H54 (cell line): ENCODE data around the gene ANKRD10.

Experiments used
- DNase-seq: peaks from one replicate; pipeline ENCODE4 v3.0.0; 2011; ENCODE audit warnings: low spot score, mixed read lengths; ENCODE audit not compliant: insufficient read length
- FAIRE-seq: peaks from 3 replicates; lab custom pipeline; 2011; peaks lifted over from hg19 to GRCh38; lab: Jason Lieb, UNC
- POLR2A ChIP-seq: IDR thresholded peaks from 2 replicates; pipeline ENCODE4 v1.6.1; 2011; ENCODE audit warnings: low read depth, mild to moderate bottlenecking, low read length

Gene ANKRD10

GRCh38 chr13:110893571-110893970 lies 21.3 kb downstream of the ANKRD10 start:
- DNase-seq (no peak), FAIRE-seq (peak; percentile 95)
- TF ChIP-seq POLR2A = no peak

GRCh38 chr13:110890279-110891165 lies 24.3 kb downstream of the ANKRD10 start:
- FAIRE-seq (peak; percentile 91), DNase-seq (no peak)
- no peak for TF ChIP-seq POLR2A

GRCh38 chr13:110888390-110888789 lies 26.5 kb downstream of the ANKRD10 start:
- no peak for TF ChIP-seq POLR2A
- DNase-seq = no peak
- no peak for FAIRE-seq

- DNase-seq (no peak), FAIRE-seq (peak; percentile 15)
- TF ChIP-seq POLR2A = no peak
These were observed 27.1 kb downstream of the ANKRD10 start for GRCh38 chr13:110887597-110888333.

- no peak for DNase-seq
- peak; percentile 94 for FAIRE-seq
- no peak for TF ChIP-seq POLR2A
These were observed 27.8 kb downstream of the ANKRD10 start for GRCh38 chr13:110886870-110887596.

- FAIRE-seq (no peak), DNase-seq (no peak)
- no peak for TF ChIP-seq POLR2A
These were observed 28.7 kb downstream of the ANKRD10 start for GRCh38 chr13:110885966-110886869.

- DNase-seq (no peak), FAIRE-seq (peak; percentile 41)
- TF ChIP-seq POLR2A = no peak
These were observed 29.4 kb downstream of the ANKRD10 start for GRCh38 chr13:110885516-110885915.

- FAIRE-seq (peak; percentile 27), DNase-seq (no peak)
- no peak for TF ChIP-seq POLR2A
These were observed 30.4 kb downstream of the ANKRD10 start for GRCh38 chr13:110884517-110884916.

GRCh38 chr13:110883542-110883941 lies 31.3 kb downstream of the ANKRD10 start:
- no peak for FAIRE-seq
- TF ChIP-seq POLR2A = no peak
- DNase-seq = no peak

- no peak for TF ChIP-seq POLR2A
- FAIRE-seq = peak; percentile 38
- DNase-seq = no peak
These were observed 31.9 kb downstream of the ANKRD10 start for GRCh38 chr13:110882972-110883371.

GRCh38 chr13:110881839-110882627 lies 32.8 kb downstream of the ANKRD10 start:
- no peak for TF ChIP-seq POLR2A
- FAIRE-seq (peak; percentile 62), DNase-seq (no peak)

- no peak for DNase-seq
- no peak for FAIRE-seq
- TF ChIP-seq POLR2A = no peak
These were observed 34.2 kb downstream of the ANKRD10 start for GRCh38 chr13:110880627-110881026.
